Vagina (tissue), 2 donors: Measurements from ENCODE around the gene RAD23A. TPM values are rescaled to one million over a fixed set of nuclear protein-coding genes. Genes with fewer than 3 reads are reported as not detected.

Experiments
- DNase-seq, 2 donors: peaks; one replicate each; pipeline ENCODE4 v3.0.0-alpha.2; 2017; ENCODE audit errors: extremely low spot score in 2 of 2
- H3K27ac ChIP-seq: fragments of 200-600 bp; sonication (generic); one replicate; pipeline ENCODE4 v1.5.1; 2019
- H3K27me3 ChIP-seq: fragments of 200-600 bp; sonication (generic); one replicate; pipeline ENCODE4 v1.5.1; 2019
- H3K36me3 ChIP-seq, 2 donors: fragments of 200-600 bp; sonication (generic); one replicate each; pipeline ENCODE4 v1.5.1; 2017 to 2019
- H3K4me1 ChIP-seq: fragments of 200-600 bp; sonication (generic); one replicate; pipeline ENCODE4 v1.5.1; 2019
- H3K4me3 ChIP-seq, 2 donors: fragments of 200-600 bp; sonication (generic); 1 replicate in 1 of 2; 2 replicates in 1 of 2; pipeline ENCODE4 v1.5.1; 2016 to 2019
- H3K9me3 ChIP-seq: fragments of 200-600 bp; sonication (generic); one replicate; pipeline ENCODE4 v1.5.1; 2019
- CTCF ChIP-seq, 3 experiments: fragments of 450-650 bp in 2 of 3; fragments of 200-600 bp in 1 of 3; sonication (generic) in 1 of 3; IDR thresholded peaks; one replicate each; pipeline ENCODE4 v1.5.1; 2017 to 2019; ENCODE audit warnings: antibody characterized with exemption in 3 of 3, mild to moderate bottlenecking in 2 of 3, moderate library complexity in 2 of 3
- POLR2A ChIP-seq, 2 donors: fragments of 450-650 bp; IDR thresholded peaks; one replicate each; pipeline ENCODE4 v1.6.1; 2017; ENCODE audit warnings: antibody characterized with exemption in 2 of 2, mild to moderate bottlenecking in 2 of 2, moderate library complexity in 2 of 2
- POLR2AphosphoS5 ChIP-seq, 2 donors: sonication (generic); formaldehyde crosslinking; IDR thresholded peaks; one replicate each; pipeline ENCODE4 v1.9.0; 2017; ENCODE audit warnings: antibody characterized with exemption in 2 of 2, mild to moderate bottlenecking in 2 of 2, low read depth in 1 of 2; ENCODE audit not compliant: insufficient read depth in 1 of 2
- intact Hi-C: fragments of 100-400 bp; cut with DNase I; formaldehyde crosslinking; loops from one replicate; pipeline ENCODE4 v1.15.1; 2023
- total RNA-seq: library from RNA; depleted of rRNA; stranded (reverse); fragments of >200 nt; gene quantifications from one replicate; pipeline ENCODE4 v1.2.3, GENCODE V29; 2016

The RAD23A gene
- total RNA-seq, 1 donor from 2014 or later: 85.9 TPM

DNA sequence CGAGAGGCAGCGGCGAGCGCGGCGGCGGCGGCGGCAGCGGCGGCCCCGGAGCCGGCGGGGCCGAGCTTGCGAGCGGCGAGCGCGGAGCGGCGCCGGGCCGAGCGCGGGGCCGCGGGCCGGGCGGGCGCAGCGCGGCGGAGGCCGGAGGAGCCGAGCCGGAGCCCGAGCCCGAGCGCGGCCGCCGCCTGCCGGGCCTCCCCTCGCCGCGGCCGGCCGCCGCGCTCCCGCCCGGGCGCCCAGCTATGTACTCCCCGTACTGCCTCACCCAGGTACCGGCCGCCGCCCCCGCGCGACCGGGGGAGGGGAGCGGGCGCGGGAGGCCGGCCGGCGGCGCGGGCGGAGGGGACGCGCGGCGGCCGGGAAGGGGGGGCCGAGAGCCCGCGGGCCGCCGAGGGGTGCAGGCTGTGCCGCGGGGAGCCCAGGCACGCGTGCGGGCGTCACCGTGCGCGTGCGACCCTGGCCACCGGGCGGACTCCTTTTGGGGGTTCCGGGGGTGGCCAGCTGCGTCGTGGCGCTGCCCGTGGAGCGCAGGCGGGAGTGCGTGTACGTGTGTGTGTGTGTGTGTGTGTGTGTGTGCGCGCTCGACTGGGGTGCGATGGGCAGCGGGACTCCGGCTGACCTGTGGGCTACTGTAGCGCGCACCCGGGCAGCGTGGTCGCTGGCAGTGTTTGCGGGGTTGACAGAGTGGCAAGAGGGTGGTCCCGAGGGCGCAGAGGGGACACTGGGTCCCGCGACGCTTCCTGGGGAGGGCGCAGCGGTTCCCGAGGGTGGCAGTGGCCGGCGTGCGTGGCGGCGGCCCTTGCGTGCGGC, 50.1 kb downstream of the RAD23A start:
- DNase-seq: no peak
- Histone ChIP-seq H3K4me1 (peaks cover 41% of the 10 kb centered on the region), H3K27me3 (no peaks in the 10 kb centered on the region), H3K9me3 (no peaks in the 10 kb centered on the region), H3K36me3 (peaks cover 0 to 6% of the 10 kb centered on the region in 2 donors), H3K4me3 (peak overlapping the region; percentile 87 to 90), H3K27ac (peak overlapping the region; percentile 99)
- no peak for TF ChIP-seq CTCF (IDR thresholded peaks at IDR 0.05)
- no peak for TF ChIP-seq POLR2AphosphoS5 (IDR thresholded peaks at IDR 0.05; ENCODE audit: insufficient read depth in 1 of 2, low read depth in 1 of 2)
- no peak for TF ChIP-seq POLR2A (IDR thresholded peaks at IDR 0.05)
- intact Hi-C loops: loop anchor here (5.0 kb wide), 2 partner anchors 62 to 86 kb away; no protein-coding TSS in a partner anchor

- Histone ChIP-seq H3K9me3 (no peaks in the 10 kb centered on the region), H3K27me3 (no peaks in the 10 kb centered on the region), H3K27ac (peak overlapping the region; percentile 99), H3K4me3 (peak overlapping the region; percentile 87 to 90), H3K4me1 (peaks cover 49% of the 10 kb centered on the region), H3K36me3 (peaks cover 0 to 6% of the 10 kb centered on the region in 2 donors)
- no peak for DNase-seq
- peak in 1 of 2 donors; percentile 60 for TF ChIP-seq POLR2AphosphoS5 (IDR thresholded peaks at IDR 0.05; ENCODE audit: insufficient read depth in 1 of 2, low read depth in 1 of 2)
- no peak for TF ChIP-seq POLR2A (IDR thresholded peaks at IDR 0.05)
- intact Hi-C loops: loop anchor here (5.0 kb wide), 2 partner anchors 61 to 86 kb away; no protein-coding TSS in a partner anchor
These were observed 50.9 kb downstream of the RAD23A start for GRCh38 chr19:12996406-12997094.

- Histone ChIP-seq H3K9me3 (no peaks in the 10 kb centered on the region), H3K27me3 (no peaks in the 10 kb centered on the region), H3K36me3 (peaks cover 0 to 6% of the 10 kb centered on the region in 2 donors), H3K4me1 (peaks cover 53% of the 10 kb centered on the region), H3K27ac (peak overlapping the region; percentile 99), H3K4me3 (peak overlapping the region; percentile 87 to 90)
- intact Hi-C loops: loop anchor here (5.0 kb wide), 2 partner anchors 60 to 85 kb away; no protein-coding TSS in a partner anchor
- DNase-seq: no peak
- no peak for TF ChIP-seq CTCF (IDR thresholded peaks at IDR 0.05)
These were observed 51.7 kb downstream of the RAD23A start for GRCh38 chr19:12997179-12997966.

DNA sequence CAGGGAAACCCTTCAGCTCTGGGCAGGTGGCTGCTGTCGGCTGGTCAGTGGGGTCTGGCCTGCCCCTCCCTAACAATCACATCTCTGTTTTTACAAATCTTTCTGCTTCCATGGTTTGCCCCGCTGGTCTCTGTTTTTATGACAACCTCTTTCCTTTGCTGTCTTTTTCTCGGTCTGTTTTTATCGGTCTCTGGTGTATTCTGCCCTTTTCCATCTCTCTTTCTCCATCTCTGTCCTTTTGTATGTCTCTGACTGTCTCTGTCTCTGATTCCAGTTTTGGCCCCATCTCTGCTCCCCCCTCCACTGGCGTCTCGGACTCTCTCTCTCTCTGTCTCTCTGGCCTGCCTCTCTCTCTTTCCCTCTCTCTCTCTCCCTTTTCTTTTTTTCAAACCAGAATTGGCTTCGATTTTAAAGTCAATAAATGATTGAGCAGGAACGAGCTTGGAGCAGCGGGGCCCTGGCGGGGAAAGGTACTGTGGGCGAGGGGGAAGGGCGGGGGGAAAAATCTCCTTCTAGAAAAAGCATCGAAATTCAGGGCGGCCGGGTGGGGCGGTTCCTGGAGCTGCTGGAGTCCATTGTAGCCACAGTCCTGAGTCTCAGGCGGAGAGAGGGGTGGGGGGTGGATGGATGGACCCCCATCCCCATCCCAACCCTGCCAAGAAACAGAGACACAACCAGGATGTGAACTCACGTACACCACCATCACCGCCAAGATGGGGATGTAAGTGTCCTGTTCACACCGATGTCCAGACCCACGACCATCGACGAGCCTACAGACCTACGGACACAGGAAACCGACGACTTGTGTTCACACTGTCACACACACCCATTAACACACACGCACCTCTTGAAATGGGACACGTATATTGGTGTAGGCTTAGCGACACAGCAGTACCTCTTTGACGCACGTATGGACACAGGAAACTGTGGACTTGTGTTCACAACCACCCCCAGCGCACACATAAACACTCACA, 52.6 kb downstream of the RAD23A start:
- Histone ChIP-seq H3K27me3 (no peaks in the 10 kb centered on the region), H3K4me1 (peaks cover 62% of the 10 kb centered on the region), H3K36me3 (peaks cover 0 to 6% of the 10 kb centered on the region in 2 donors), H3K27ac (peak overlapping the region; percentile 99), H3K4me3 (peak overlapping the region; percentile 87 to 90), H3K9me3 (no peaks in the 10 kb centered on the region)
- TF ChIP-seq POLR2AphosphoS5 (IDR thresholded peaks at IDR 0.05; ENCODE audit: insufficient read depth in 1 of 2, low read depth in 1 of 2) (no peak), POLR2A (IDR thresholded peaks at IDR 0.05) (no peak), CTCF (IDR thresholded peaks at IDR 0.05) (no peak)
- no peak for DNase-seq
- intact Hi-C loops: loop anchor here (5.0 kb wide), 2 partner anchors 59 to 84 kb away; no protein-coding TSS in a partner anchor
